Measurements from ENCODE around the gene RBMS1. TPM values are rescaled to one million over a fixed set of nuclear protein-coding genes. Genes with fewer than 3 reads are reported as not detected.

RBMS1 gene
- total and polyA plus RNA-seq, 2 of the 4 experiments (the other 2 are of a cell fraction): 43.5 to 64.9 TPM

DNA sequence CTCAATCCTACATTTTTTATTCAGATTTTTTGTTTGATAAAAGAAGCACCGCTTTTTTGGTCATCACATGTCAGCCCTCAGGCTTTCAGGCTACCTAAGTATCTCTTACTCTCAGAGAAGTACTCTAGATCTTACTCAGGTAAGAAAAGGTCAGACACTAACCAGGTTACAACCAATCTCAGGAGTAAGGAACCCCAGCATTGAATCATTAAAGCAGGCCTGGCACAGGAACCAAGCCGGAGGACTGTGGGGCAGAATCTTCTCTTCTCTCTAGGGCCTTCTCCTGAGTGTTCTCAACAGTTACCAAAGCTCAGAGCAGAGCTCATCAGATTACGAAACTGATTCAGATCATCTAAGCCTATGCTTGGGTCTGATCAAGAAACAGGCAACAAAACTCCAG lies 28.2 kb downstream of the RBMS1 start:
- H2AK5ac ChIP-seq (ENCODE audit: low read depth, low read length): peak overlapping the region; percentile 38; the same call in 1 of the 2 replicates
- H3K18ac ChIP-seq (ENCODE audit: low read depth, low read length): peak overlapping the region; percentile 77
- H4K91ac ChIP-seq (ENCODE audit: insufficient read depth, low read depth, low read length): no peak overlapping the region; the same call in 1 of the 2 replicates
- peaks cover 9% of the 10 kb centered on the region for H3K9me1 ChIP-seq (ENCODE audit: insufficient read depth, low read length)
- H2BK5ac ChIP-seq (ENCODE audit: low read depth, low read length, poor library complexity, severe bottlenecking): peak overlapping the region; percentile 60
- dilution Hi-C loops (cut with HindIII; ENCODE audit: low sequenced_read_pairs, unreplicated experiment) (no loop called here), intact Hi-C loops (cut with micrococcal nuclease) (no loop called here), in situ Hi-C loops (cut with MboI; ENCODE audit: low sequenced_read_pairs) (no loop called here)
- ATAC-seq (ENCODE audit: low read depth): peak; percentile 61
- H3K14ac ChIP-seq (replicated peaks; ENCODE audit: low read depth, low read length): 0 out of 2 replicates have a peak overlapping the region, but pooled peaks have one; percentile 41
- no peak overlapping the region for H2AFZ ChIP-seq (replicated peaks; ENCODE audit: low read length, poor library complexity)
- no peak overlapping the region for H3K4me3 ChIP-seq (ENCODE audit: insufficient read depth, low read depth, low read length)
- TF ChIP-seq CEBPB (IDR thresholded peaks at IDR 0.05; ENCODE audit: low read depth, low read length) (peak; percentile 36; the same call in 1 of the 2 replicates), RFX5 (IDR thresholded peaks at IDR 0.05; ENCODE audit: low read depth, low read length) (no peak)
- no peak overlapping the region for H3K56ac ChIP-seq (ENCODE audit: extremely low read depth, insufficient read depth, low read length)
- no peak overlapping the region for H2BK15ac ChIP-seq (ENCODE audit: low read depth, low read length)
- H4K20me1 ChIP-seq (ENCODE audit: insufficient read depth, low read length): peaks cover 26% of the 10 kb centered on the region
- no peak overlapping the region; the same call in 1 of the 2 replicates for H3K27ac ChIP-seq (ENCODE audit: insufficient read depth, low read length)
- no peak overlapping the region for H3K4ac ChIP-seq (ENCODE audit: low read depth, low read length)
- POLR2A ChIA-PET (ENCODE audit: unreplicated experiment): no interaction called here
- no peak overlapping the region for H3K9ac ChIP-seq (ENCODE audit: low read depth, low read length)
- H3K27me3 ChIP-seq (ENCODE audit: control insufficient read depth, insufficient read depth, low read length): no peaks in the 10 kb centered on the region
- DNase-seq: no peak
- H2BK120ac ChIP-seq (ENCODE audit: low read depth, low read length): no peak overlapping the region
- CTCF ChIA-PET: no interaction called here
- H3K4me2 ChIP-seq (ENCODE audit: low read depth, low read length): no peak overlapping the region
- H3K4me1 ChIP-seq (ENCODE audit: control insufficient read depth, insufficient read depth, low read length): peaks cover 16% of the 10 kb centered on the region
- 92% methylated on average over 2 of the region's 3 CpGs; no CpG with 5 or more reads in 1 of the 2 experiments for WGBS, 2 experiments (ENCODE audit: extremely low coverage in 2 of 2, insufficient read length in 1 of 2)
- peak overlapping the region in 1 of 2 experiments; percentile 38; a peak in 1 of 4 replicates for H4K8ac ChIP-seq (ENCODE audit: low read depth in 2 of 2, low read length in 2 of 2)
- H3K9me3 ChIP-seq (ENCODE audit: control insufficient read depth, insufficient read depth, low read length): no peaks in the 10 kb centered on the region
- H2AK9ac ChIP-seq (replicated peaks; ENCODE audit: low read depth, low read length, poor library complexity): no peak overlapping the region
- BruUV-seq (replicated peaks): no TSS peak
- no peak overlapping the region for H4K5ac ChIP-seq (ENCODE audit: low read depth, low read length)
- H3K79me1 ChIP-seq (ENCODE audit: low read depth in 1 of 2, low read length in 2 of 2): peaks cover 17 to 62% of the 10 kb centered on the region in 2 experiments
- H3K36me3 ChIP-seq (ENCODE audit: control insufficient read depth, insufficient read depth, low read length): no peaks in the 10 kb centered on the region
- H2BK20ac ChIP-seq (ENCODE audit: low read depth, low read length): no peak overlapping the region
- 0 out of 2 replicates have a peak overlapping the region, but pooled peaks have one; percentile 67 for H3K23ac ChIP-seq (ENCODE audit: low read depth, low read length)

Measured in IMR-90 (cell line).